HG02870 (cell line): ENCODE measurements around the gene ZNF385A.
A peak's percentile ranks its signal among the peaks of the same experiment; 100 is the strongest.

Experiments used
- ATAC-seq: cut with Tn5 transposase; IDR thresholded peaks from one replicate; pipeline ENCODE4 v1.9.1; 2021; ENCODE audit warnings: mild to moderate bottlenecking, moderate library complexity; ENCODE audit not compliant: unreplicated experiment

Gene ZNF385A

DNA sequence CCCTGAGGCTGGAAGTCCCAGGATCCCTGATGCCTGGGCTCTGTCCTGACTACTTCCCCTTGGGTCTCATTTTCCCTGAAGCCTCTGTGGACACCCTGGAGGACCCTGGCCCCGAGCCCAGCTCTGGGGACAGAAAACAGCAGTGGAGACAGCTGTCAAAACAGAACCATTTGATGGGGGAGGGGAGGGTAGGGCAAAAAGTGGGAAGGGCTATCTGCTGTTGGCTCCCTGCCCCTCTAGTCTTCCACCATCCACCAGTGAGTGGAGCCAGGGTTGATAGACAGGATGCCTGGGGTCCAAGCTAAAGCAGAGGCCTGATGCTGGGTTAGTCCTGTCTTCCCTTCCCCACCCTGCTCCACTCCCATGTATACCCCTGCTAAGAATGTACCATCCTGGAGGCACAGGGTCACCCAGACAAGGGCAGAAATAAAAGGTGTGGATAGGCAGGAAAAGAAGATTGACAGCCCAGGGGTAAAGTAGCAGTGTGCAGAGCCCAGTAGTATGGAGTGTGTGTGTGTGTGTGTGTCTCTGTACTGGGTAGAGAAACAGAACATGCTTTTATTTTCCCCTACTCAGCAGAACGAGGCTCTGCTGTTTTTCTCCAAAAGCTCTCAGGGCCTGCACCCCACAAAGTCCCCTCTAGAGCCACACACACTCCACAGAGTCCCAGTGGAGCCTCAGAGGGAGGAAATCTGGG, 9.8 kb downstream of the ZNF385A start:
- ATAC-seq, result no peak

DNA sequence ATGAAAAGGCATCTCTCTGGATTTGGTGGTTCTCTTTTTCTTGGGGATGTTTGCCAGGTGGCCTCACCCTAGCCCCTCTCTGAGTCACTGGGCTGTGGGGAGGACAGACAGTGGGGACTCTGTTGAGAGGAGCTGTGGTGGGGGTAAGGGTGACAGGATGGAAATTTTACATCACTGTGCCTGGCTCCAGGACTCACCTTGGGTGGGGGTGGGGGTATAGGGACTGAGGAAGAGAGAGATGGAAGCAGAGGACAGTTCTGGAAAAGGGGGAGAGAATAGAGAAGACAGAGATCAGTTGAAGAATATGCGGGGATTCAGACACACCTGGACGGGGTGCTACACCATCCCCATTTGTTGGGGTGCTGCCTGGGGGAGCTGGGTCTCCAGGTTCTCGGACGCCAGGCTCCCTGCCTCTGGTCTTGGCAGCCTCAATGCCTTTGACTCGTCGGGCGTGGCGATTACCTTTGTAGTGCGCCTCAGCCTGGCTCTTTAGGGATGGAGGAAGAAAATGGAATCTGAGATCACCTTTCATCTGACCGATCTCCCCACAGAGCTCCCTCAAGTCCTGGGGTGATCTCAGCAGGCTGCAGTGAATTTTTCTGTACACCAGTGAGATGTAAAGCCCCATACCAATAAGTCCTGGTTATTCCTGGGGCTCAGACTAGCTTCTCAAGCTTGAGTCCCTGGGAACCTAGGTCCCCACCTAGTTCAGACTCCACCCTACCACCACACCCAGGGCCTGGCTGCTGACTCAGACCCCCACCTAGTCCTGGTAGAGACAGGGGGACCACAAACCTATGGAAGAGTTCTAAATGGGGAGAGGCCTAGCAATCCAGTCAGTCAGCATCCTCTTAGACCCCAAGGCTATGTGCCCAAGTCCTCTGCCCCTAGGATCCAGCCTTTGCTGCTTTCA, 10.6 kb downstream of the ZNF385A start:
- ATAC-seq, result no peak

- ATAC-seq, result no peak
These were observed 12.3 kb downstream of the ZNF385A start for GRCh38 chr12:54372113-54372806.

DNA sequence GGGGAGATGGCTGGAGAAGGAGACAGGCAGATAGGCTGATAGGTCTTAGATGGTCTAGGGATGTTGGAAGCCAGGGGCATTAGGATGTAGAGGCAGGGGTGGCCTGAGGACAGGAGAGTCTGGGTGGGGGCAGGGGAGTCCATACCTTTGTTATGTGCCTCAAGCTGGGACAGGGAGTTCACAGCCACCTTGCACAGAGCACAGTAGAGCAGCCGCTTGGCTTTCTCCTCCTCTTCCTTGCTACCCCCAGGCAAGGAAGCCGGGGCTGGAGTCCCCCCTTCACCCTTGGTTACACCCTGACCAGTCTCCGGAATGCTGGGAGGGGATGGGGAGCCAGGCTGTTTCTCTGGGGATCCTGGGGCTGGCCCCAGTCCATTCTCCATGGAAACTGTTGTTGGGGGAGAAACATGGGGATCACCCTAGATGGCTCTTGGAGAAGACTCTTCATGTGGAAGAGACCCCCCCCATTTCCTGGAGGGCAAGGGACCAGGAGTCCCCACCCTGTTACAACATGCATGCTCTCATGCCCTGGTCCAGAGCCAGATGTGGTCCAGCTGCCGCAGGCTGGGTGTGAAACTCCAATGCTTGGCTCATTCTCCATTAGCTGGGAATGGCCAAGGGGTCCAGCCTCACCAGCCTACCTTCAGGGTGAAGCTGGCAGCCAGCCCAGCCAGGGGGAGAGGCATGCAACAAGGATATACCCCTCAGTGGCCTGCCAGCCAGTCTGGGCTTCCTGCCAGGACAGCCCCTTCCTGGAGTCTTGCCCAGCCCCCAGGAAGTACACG, 13.0 kb downstream of the ZNF385A start:
- no peak for ATAC-seq

- no peak for ATAC-seq
These were observed 14.3 kb downstream of the ZNF385A start for GRCh38 chr12:54370171-54370730.

- no peak for ATAC-seq
These were observed 14.9 kb downstream of the ZNF385A start for GRCh38 chr12:54369597-54370131.

GRCh38 chr12:54368709-54369596, 15.6 kb downstream of the ZNF385A start:
- ATAC-seq, result peak; percentile 73

- ATAC-seq, result peak; percentile 20
These were observed 16.4 kb downstream of the ZNF385A start for GRCh38 chr12:54368025-54368708.

GRCh38 chr12:54364413-54364812, 20.1 kb downstream of the ZNF385A start, which contains the start of gene GPR84:
GPR84 (minus strand) TSS chr12:54364486; CDS start chr12:54363851, 635 bp downstream.
- peak; percentile 44 for ATAC-seq

- ATAC-seq, result no peak
These were observed 20.9 kb downstream of the ZNF385A start for GRCh38 chr12:54363618-54364017.

DNA sequence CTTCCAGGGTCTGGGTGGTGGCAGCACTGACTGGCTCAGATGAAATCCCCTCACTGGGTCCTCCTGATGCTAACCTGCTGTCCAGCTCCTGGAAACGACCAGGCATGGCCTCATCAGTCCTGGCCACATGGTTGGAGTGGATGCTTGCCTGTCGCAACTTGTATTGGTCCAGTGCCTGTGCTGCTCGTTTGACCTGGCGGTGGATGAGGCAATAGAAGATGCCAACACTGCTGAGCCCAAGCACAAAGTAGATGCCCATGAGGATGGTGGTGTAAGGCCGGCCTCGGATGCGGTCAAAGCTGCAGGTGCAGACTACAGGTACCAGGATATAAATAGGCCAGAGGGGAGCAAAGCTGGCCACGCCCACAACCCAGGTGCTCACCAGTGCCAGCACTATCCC, 21.5 kb downstream of the ZNF385A start:
- no peak for ATAC-seq

GRCh38 chr12:54360717-54361456, 23.6 kb downstream of the ZNF385A start:
- ATAC-seq, result no peak

- ATAC-seq, result no peak
These were observed 24.7 kb downstream of the ZNF385A start for GRCh38 chr12:54359762-54360351.

DNA sequence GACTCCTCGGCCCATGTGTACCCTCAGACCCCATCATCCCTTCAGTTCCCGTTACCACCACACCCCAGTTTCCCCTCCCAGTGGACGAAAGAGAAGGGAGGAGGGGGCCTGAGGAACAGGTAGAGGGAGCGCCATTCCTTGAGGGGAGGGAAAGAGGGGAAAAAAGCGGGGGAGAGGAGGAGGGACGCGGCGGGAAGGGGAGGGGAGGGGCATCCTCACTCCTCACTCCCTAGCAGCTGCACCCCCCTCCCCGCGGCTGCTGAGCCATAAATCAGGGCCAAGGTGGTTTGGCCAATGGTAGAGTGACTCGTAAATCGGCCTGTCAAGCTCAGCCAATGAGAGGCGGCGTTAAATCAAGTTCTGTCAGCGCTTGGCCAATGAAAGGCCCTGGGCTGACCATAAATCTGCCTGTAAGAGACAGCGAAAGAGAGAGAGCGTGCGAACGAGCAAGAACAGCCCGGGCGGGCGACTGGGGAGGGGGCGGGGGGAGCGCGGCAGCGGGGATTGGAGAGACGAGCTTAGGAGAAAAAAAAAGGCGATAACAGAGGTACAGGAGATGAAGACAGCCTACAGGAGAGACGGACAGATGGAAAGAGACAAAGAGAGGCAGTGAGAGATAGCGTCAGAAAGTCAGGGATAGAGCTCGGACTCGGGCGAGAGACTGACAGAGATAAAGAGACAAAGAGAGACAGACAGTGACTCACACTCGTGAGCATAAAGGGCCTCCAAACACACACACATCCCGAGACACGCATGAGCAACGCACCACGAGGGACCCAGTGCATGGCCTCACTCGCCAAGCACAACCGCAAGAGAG, 25.4 kb downstream of the ZNF385A start:
- peak; percentile 98 for ATAC-seq

- no peak for ATAC-seq
These were observed 26.2 kb downstream of the ZNF385A start for GRCh38 chr12:54358191-54358944.
